ENCODE results near the gene GREB1. TPM values are rescaled to one million over a fixed set of nuclear protein-coding genes. Genes with fewer than 3 reads are reported as not detected.
A peak's percentile ranks its signal among the peaks of the same experiment; 100 is the strongest.

Gene GREB1
- total RNA-seq, 2 donors from 2014 or later: 7.4 to 15.4 TPM

DNA sequence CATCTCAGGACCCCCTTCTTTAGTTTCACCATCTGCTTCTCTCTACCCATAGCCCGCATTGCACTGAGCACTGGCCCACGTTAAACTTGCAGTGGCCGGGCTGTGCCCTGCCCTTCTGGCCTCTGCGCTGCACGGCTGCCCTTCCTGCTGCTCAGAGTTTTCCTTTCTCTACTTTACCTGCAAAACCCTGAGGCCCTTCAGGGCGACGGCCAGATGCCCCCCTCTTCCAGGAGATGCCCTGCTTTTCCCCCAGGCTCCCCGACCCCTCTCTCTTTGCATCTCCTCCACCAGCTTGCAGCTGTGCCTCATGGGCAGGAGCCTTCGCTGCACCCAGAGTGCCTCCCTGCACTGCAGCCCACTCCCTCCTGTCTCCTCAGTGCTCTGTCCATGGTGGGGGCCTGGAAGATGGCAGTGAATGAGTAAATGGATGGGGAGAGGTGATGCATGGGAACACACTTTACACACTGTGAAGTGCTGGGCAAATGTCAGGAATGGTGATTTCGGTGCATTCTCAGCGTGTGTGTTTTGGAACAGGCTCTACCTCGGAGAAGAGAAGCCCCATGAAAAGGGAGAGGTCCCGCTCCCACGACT is 82.3 kb downstream of the GREB1 start:
- DNase-seq (ENCODE audit: low spot score): no peak
- intact Hi-C loops (cut with DNase I): loop anchor here in 1 of 2 donors (5.0 kb wide), 1 partner anchor 2001 kb away; no protein-coding TSS in a partner anchor

DNA sequence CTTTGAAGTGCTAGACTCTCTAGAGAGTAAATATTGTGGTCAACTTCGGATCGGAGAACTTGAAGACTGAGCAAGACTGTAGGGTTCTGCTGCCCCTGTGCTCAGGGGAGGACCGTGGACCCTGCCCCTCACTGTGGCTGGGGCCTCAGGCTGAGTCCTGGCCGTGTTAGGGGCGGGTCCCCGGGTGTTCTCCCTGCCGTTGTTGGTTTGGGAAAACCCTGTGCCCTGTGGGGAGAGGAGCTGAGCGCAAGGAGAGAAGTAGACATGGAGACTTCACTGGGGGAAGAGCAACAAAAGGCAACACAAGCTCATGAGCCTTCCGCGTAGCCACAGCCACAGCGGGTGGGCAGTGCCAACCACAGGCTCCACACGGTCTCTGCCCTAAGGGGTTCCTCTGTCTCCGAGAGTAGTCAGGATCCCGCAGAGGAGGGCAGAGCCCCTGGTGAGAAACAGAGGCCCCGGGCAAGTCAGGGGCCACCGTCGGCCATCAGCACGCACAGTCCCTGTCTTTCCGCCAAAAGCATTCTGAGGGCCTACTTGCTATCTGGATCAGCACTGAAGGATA is 83.1 kb downstream of the GREB1 start:
- intact Hi-C loops (cut with DNase I): loop anchor here in 1 of 2 donors (5.0 kb wide), 1 partner anchor 2000 kb away; no protein-coding TSS in a partner anchor
- no peak for DNase-seq (ENCODE audit: low spot score)

DNA sequence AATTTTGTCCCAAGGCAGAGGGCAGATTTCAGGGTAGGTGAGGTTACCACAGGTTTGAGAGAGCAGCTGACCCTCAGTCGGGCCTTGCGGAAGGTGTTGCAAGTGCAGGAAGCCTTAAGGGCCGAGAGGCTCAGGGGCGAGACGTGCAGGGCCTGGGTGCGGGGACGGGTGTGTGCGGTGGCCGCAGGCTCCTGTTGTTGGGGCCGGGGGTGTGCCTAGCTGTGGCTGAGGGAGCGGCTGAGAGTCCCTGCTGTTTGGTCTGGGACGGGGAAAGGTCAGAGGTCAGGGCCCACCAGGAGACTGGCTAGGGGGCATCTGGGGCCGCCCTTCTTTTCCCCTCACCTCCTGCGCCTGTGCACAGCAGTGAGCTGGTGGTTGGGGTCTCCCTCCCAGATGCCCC is 83.7 kb downstream of the GREB1 start:
- peak; percentile 66 for DNase-seq (ENCODE audit: low spot score)
- intact Hi-C loops (cut with DNase I): loop anchor here in 1 of 2 donors (5.0 kb wide), 1 partner anchor 2000 kb away; no protein-coding TSS in a partner anchor

DNA sequence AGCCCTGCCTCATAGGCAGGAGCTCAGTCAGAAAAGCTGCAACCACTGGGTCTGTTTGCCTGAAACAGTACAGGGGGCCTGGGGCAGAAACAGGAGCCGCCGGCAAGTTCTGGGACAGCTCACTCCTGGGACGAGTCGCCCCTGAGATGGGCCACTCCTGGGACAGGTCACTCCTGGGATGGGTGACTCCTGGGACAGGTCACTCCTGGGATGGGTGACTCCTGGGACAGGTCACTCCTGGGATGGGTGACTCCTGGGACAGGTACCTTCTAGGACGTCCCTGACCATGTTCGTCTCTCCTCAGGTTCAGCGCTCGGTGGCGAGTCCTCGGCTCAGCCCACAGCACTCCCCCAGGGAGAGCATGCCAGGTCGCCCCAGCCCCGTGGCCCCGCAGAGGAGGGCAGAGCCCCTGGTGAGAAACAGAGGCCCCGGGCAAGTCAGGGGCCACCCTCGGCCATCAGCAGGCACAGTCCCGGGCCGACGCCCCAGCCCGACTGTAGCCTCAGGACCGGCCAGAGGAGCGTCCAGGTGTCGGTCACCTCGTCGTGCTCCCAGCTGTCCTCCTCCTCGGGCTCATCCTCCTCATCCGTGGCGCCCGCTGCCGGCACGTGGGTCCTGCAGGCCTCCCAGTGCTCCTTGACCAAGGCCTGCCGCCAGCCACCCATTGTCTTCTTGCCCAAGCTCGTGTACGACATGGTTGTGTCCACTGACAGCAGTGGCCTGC is 84.3 kb downstream of the GREB1 start:
- intact Hi-C loops (cut with DNase I): loop anchor here in 1 of 2 donors (5.0 kb wide), 1 partner anchor 1999 kb away; no protein-coding TSS in a partner anchor
- peak; percentile 80 for DNase-seq (ENCODE audit: low spot score)

DNA sequence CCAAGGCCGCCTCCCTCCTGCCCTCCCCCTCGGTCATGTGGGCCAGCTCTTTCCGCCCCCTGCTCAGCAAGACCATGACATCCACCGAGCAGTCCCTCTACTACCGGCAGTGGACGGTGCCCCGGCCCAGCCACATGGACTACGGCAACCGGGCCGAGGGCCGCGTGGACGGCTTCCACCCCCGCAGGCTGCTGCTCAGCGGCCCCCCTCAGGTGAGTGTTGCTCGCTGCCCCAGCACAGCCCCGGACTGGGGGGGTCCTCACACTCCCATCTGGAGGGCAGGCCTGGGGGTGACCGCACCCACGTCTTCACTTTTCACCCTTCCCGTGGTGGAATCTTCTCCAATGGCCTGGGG is 84.8 kb downstream of the GREB1 start:
- DNase-seq (ENCODE audit: low spot score): peak; percentile 79
- intact Hi-C loops (cut with DNase I): loop anchor here in 1 of 2 donors (5.0 kb wide), 1 partner anchor 1999 kb away; no protein-coding TSS in a partner anchor

DNA sequence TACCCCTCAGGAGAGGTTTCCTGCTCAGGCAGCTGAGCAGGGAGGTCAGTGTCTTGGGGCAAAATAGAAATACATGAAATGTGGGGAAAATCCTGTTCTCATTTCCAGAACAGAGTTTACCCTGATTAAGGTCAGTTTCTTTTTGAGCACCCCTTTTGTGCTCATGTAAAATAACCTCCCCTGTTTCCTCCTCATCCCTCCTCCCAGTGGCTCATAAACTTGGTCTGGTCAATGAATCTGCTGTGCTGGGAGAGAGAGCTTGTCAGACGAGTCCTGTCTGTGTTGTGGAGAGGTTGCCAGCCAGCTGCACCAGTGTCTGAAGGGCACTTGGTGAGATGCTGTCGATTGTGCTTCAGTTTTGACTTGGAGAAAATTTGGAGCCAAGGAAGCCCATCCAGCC is 87.6 kb downstream of the GREB1 start:
- intact Hi-C loops (cut with DNase I): no loop called here
- DNase-seq (ENCODE audit: low spot score): no peak

DNA sequence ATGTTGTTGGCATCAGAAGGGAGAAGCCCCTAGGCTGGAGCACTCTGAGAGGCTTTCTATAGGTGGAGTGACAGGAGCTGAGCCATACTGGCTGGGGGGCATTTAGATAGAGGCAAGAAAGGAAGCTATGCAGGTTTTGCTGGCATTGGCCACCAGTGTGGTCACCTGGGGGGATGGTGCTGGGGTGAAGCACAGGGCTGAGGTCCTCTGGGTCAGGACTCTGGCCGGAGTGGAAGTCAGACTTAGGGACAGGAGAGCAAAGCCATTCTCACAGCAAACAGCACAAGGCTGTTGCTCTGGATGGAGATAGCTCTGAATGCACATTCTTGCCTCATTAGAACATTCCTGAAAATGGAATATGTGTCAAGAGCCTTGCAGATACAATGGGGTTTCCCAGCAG is 88.8 kb downstream of the GREB1 start:
- intact Hi-C loops (cut with DNase I): no loop called here
- no peak for DNase-seq (ENCODE audit: low spot score)

DNA sequence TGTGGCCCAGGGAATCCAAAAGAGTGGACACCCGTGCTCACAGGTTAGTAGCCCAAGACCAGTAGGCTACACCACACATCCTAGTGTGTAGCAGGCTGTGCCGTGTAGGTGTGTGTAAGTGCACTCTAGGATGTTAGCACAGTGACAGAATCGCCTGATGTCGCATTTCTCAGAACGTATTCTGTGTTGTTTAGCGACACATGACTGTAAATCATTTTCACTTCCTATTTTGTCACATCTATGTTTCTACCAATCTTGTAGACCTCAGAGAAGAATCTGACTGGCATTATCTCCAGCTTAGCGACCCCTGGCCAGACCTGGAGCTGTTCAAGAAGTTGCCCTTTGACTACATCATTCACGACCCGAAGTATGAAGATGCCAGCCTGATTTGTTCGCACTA is 91.0 kb downstream of the GREB1 start:
- no peak for DNase-seq (ENCODE audit: low spot score)
- intact Hi-C loops (cut with DNase I): no loop called here

DNA sequence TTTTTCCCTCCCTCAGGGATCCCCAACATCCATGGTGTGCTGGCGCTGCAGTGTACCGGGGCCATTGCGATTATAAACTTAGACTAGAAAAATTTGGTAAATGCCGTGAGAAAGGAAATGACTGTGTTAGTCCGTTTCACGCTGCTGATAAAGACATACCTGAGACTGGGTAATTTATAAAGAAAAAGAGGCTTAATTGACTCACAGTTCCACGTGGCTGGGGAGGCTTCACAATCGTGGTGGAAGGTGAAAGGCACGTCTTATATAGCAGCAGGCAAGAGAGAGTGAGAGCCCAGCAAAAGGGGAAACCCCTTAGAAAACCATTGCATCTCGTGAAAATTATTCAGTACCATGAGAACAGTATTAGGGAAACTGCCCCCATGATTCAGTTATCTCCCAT is 91.8 kb downstream of the GREB1 start:
- no peak for DNase-seq (ENCODE audit: low spot score)
- intact Hi-C loops (cut with DNase I): no loop called here

DNA sequence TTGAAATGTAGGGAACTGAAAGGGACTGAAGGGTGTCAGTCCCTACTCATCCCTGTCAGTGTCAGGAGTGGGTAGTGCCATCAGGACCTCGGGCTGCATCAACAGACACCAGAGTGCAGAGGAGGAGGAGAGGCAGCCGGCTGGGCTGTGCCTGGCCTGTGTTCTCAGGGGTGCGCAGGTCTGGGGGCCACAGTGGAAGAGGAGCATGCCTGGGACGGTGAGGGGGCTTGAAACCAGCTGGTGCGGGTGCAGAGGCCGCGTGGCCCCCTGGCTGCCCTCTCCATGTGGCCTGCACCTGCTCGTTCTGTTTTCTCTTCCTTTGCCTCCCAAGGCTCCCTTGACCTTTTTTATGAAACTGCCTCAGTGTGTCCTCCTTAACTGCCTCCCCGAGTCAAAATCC is 94.8 kb downstream of the GREB1 start:
- DNase-seq (ENCODE audit: low spot score): peak; percentile 66

DNA sequence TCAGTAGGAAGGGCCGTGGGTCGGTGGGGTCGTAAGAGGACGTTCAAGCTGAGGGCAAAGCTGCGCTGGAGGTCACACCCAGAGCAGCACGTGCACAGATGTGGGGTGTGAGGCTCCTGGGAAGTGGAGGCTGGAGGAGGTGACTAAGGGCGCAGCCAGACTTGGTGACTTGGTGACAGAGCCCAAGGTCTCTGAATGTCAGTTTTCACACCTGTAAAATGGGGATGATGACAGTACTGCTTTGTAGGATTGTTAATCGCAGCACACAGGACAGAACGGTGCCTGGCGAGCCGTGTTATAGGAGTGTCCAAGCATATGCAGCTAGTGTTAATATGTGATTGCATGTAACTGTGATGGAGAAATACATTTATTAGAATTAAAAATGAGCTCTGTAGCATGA is 95.4 kb downstream of the GREB1 start:
- no peak for DNase-seq (ENCODE audit: low spot score)
- intact Hi-C loops (cut with DNase I): no loop called here

More for the DNA sequence above, 94.8 kb downstream of the GREB1 start:
- intact Hi-C loops (cut with DNase I): no loop called here

DNA sequence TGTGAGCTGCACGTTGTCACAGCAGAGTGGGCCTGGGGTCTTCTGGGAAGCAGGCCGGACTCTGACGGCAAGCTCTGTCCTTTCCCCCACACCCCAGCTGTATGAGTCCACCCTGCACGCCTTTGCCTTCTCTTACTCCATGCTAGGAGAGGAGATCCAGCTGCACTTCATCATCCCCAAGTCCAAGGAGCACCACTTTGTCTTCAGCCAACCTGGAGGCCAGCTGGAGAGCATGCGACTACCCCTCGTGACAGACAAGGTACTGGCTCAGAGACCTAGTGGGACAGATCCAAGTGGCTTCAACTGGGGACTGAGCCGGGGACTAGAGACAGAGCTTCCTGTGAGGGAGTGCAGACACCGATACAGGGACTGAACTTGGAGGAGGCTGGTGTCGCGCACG is 96.0 kb downstream of the GREB1 start:
- peak; percentile 63 for DNase-seq (ENCODE audit: low spot score)
- intact Hi-C loops (cut with DNase I): loop anchor here in 1 of 2 donors (5.0 kb wide), 1 partner anchor 1468 kb away; no protein-coding TSS in a partner anchor

DNA sequence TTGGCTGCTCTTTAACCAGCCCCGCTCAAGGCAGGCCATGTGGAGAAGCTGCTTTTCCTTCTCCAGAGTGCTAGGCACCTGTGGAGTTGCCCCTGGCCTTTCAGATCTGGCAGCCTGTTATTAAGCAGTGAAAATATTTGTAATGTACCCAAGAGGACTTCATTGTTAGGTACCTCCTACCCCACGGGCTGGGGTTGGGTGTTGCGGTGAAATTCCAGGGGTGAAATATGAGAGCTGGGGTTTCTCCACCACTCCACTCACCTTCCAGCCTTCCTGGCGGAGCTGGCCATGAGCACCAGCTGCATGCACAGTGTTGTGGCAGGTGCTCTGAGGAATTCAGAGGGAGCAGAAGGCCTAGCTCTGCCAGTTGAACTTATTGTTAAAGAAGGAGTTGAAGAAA is 97.0 kb downstream of the GREB1 start:
- DNase-seq (ENCODE audit: low spot score): no peak
- intact Hi-C loops (cut with DNase I): loop anchor here in 1 of 2 donors (5.0 kb wide), 1 partner anchor 1469 kb away; no protein-coding TSS in a partner anchor

DNA sequence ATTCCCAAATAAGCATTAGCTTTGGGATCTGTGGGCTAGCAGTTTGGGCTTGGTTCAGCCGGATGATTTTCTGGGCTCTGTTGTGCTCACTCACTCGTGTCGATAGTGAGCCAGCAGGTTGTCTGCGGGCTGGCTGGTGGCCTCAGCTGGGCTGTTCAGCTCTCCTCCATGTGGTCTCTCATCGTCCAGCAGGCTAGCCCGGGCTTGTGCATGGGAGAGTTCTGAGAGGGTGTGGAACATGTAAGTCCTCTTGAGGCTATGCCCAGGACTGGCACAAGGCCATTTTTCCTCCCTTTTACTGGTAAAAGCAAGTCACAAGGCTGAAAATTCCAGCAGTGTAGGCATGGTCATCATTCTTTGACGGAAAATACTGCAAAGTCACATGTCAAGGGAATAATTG is 97.6 kb downstream of the GREB1 start:
- intact Hi-C loops (cut with DNase I): loop anchor here in 1 of 2 donors (5.0 kb wide), 1 partner anchor 1469 kb away; no protein-coding TSS in a partner anchor

DNA sequence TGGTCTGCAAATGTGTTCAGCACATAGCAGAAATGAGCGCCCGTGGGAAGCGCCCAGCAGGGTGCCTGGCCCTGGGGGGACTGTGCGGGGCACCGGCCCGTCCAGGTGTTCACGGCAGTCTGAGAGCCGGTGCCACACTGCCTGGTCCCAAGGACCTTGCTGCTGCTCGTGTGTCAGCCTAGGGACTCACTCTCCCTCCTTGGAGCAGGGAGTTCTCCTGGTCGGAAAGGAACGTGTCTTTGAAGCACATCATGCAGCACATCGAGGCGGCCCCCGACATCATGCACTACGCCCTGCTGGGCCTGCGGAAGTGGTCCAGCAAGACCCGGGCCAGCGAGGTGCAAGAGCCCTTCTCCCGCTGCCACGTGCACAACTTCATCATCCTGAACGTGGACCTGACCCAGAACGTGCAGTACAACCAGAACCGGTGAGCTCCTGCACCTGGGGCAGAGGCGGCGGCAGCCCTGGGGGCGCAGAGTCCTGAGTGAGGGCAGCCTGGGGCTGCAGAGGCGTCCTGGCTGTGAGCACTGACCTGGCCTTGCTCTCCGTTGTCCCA is 100.2 kb downstream of the GREB1 start:
- intact Hi-C loops (cut with DNase I): loop anchor here in 1 of 2 donors (5.0 kb wide), 1 partner anchor 1472 kb away; no protein-coding TSS in a partner anchor
- peak; percentile 81 for DNase-seq (ENCODE audit: low spot score)

More for the DNA sequence above, 97.6 kb downstream of the GREB1 start:
- DNase-seq (ENCODE audit: low spot score): peak; percentile 78

DNA sequence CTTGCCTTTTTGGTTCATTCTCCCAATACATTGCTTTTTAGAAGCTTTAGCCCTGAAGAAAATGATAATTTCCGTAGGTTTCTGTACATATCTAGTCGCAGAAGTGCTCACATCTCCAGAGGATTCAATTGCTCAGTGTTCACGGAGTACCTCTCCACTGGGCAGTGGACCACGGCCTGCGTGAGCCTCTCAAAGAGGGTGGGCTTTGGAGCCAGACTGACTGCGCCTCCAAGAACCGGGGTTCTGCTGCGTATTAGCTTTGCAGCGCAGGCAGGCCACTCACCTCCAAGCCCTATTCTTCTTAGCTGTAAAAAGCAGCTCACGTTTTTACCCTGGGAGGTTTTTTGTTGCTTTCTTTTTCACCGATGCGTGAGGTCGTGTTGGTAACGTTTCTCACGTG is 100.7 kb downstream of the GREB1 start:
- intact Hi-C loops (cut with DNase I): loop anchor here in 1 of 2 donors (5.0 kb wide), 1 partner anchor 1472 kb away; no protein-coding TSS in a partner anchor
- no peak for DNase-seq (ENCODE audit: low spot score)

DNA sequence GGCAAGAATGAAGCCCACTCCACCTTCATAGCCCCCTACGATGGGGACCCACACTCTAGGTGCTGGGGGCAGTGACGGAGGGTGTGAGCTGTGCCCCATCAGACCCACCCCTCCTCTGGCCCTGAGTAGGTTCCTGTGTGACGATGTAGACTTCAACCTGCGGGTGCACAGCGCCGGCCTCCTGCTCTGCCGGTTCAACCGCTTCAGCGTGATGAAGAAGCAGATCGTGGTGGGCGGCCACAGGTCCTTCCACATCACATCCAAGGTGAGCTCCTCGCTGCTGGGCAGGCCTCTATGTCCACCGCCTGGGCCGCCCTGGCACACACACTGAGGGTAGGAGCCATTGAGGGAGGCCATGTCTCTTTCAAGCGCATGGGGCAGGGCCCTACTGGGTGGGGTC is 101.3 kb downstream of the GREB1 start:
- intact Hi-C loops (cut with DNase I): no loop called here
- no peak for DNase-seq (ENCODE audit: low spot score)

DNA sequence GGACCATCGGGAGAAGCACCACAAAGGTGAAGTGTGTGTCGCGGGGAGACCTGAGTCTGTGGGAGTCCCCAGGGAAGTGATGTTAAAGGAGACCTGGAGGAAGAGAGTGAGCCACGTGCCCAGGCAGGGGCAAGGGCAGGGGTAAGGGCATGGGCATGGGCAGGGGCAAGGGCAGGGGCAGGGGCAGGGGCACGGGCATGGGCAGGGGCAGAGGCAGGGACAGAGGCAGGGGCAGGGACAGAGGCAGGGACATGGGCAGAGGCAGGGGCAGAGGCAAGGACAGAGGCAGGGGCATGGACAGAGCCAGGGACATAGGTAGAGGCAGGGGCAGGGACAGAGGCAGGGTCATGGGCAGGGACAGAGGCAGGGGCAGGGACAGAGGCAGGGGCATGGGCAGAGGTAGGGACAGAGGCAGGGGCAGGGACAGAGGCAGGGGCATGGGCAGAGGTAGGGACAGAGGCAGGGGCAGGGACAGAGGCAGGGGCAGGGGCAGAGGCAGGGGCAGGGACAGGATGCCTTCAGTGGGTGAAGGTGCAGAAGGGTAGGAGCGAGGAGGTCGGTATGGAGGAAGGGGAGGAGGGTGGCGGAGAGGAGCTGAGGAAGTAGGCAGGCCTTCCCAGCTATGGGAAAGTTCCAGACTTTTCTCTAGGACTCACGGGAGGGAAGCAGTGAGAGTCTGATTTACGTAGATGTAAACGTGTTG is 102.9 kb downstream of the GREB1 start:
- intact Hi-C loops (cut with DNase I): no loop called here
- no peak for DNase-seq (ENCODE audit: low spot score)

DNA sequence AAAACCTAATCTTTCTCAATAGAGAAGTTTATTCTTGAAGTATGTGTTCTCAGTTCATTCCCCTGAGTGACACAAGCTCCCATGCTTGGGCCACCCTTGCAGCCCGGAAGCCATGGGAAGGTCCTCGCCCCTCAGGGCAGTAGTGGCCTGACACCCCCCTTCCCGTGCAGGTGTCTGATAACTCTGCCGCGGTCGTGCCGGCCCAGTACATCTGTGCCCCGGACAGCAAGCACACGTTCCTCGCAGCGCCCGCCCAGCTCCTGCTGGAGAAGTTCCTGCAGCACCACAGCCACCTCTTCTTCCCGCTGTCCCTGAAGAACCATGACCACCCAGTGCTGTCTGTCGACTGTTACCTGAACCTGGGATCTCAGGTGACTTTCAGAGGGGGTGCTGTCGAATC is 103.7 kb downstream of the GREB1 start:
- DNase-seq (ENCODE audit: low spot score): no peak
- intact Hi-C loops (cut with DNase I): no loop called here
